HCT116 (cell line): ENCODE data around the gene SLC38A3. TPM values are rescaled to one million over a fixed set of nuclear protein-coding genes. Genes with fewer than 3 reads are reported as not detected.

Experiments
- ATAC-seq: fragments of 200-7000 bp; cut with Tn5 transposase; 2 replicates; pipeline ENCODE4 v1.9.1; 2020; ENCODE audit warnings: mild to moderate bottlenecking, moderate library complexity
- BruUV-seq: library from RNA; stranded (reverse); fragments of 400-500 nt; replicated peaks from 2 replicates; lab custom pipeline; 2021; lab: Mats Ljungman, UMichigan
- CTCF ChIA-PET: fragments of 300-600 bp; sonication (Branson Sonifier 250); formaldehyde crosslinking; loops from one replicate; lab custom pipeline; 2021; ENCODE audit warnings: antibody characterized with exemption; lab: Charles Lee
- POLR2A ChIA-PET: fragments of 300-600, 350-600 bp; sonication (Branson Sonifier 250); formaldehyde crosslinking; loops from one replicate; lab custom pipeline; 2021; ENCODE audit warnings: antibody characterized with exemption; lab: Charles Lee
- RAD21 ChIA-PET, 2 experiments: fragments of 300-600 bp; sonication (Branson Sonifier 250); formaldehyde crosslinking; loops; one replicate each; lab custom pipeline; 2023; ENCODE audit warnings: low total read pairs in 2 of 2; ENCODE audit not compliant: uncharacterized antibody in 2 of 2, unreplicated experiment in 2 of 2, low non-redundant PET in 1 of 2; lab: Charles Lee
- DNase-seq: peaks from one replicate; pipeline ENCODE4 v3.0.0-alpha.2; 2010; ENCODE audit warnings: low read depth, low spot score
- H2AFZ ChIP-seq: fragments of 200-600 bp; shearing (Covaris generic), sonication (generic); 2 replicates; pipeline ENCODE4 v1.6.1; 2017; ENCODE audit warnings: low read depth, mixed run types, mixed read lengths, antibody characterized with exemption, low read length; ENCODE audit not compliant: poor library complexity, severe bottlenecking
- H3K27ac ChIP-seq: 2 replicates; pipeline ENCODE4 v1.5.1; 2012; ENCODE audit warnings: low read depth, low read length
- H3K27me3 ChIP-seq: fragments of 200-600 bp; sonication (generic); 2 replicates; pipeline ENCODE4 v1.6.1; 2016; ENCODE audit warnings: mixed run types, low read length, mixed read lengths; ENCODE audit not compliant: insufficient read depth
- H3K36me3 ChIP-seq, 2 experiments: fragments of 200-500 bp in 1 of 2; fragments of 200-600 bp in 1 of 2; sonication (Bioruptor generic) in 1 of 2; sonication (generic) in 1 of 2; 2 replicates each; pipeline versions ENCODE4 v1.5.1 to v1.6.1; 2014 to 2016; ENCODE audit warnings: low read length in 2 of 2, inconsistent platforms in 1 of 2, mixed read lengths in 1 of 2, mixed run types in 1 of 2; ENCODE audit not compliant: insufficient read depth in 2 of 2, control insufficient read depth in 1 of 2
- H3K4me1 ChIP-seq, 2 experiments: fragments of 200-600 bp in 1 of 2; sonication (generic) in 1 of 2; 2 replicates each; pipeline versions ENCODE4 v1.5.1 to v1.6.1; 2012 to 2017; ENCODE audit warnings: low read length in 2 of 2, inconsistent platforms in 1 of 2, mild to moderate bottlenecking in 1 of 2, mixed read lengths in 1 of 2, mixed run types in 1 of 2, moderate library complexity in 1 of 2; ENCODE audit not compliant: insufficient read depth in 2 of 2, control insufficient read depth in 1 of 2
- H3K4me2 ChIP-seq: fragments of 200-600 bp; sonication (generic); 2 replicates; pipeline ENCODE4 v1.6.1; 2017; ENCODE audit warnings: mixed run types, low read length, mixed read lengths
- H3K4me3 ChIP-seq, 2 experiments: fragments of 200-600 bp in 1 of 2; sonication (generic) in 1 of 2; replicated peaks in 1 of 2; 2 replicates each; pipeline ENCODE4 v1.5.1; 2011 to 2016; ENCODE audit warnings: low read length in 2 of 2, control low read depth in 1 of 2, low read depth in 1 of 2, mild to moderate bottlenecking in 1 of 2, mixed read lengths in 1 of 2, mixed run types in 1 of 2
- H3K79me2 ChIP-seq: fragments of 200-600 bp; sonication (generic); 2 replicates; pipeline ENCODE4 v1.6.1; 2017; ENCODE audit warnings: mild to moderate bottlenecking, mixed run types, low read length, moderate library complexity, mixed read lengths; ENCODE audit not compliant: insufficient read depth
- H3K9ac ChIP-seq: fragments of 200-600 bp; sonication (generic); 2 replicates; pipeline ENCODE4 v1.6.1; 2016; ENCODE audit warnings: low read length, mixed read lengths
- H3K9me2 ChIP-seq: fragments of 200-600 bp; sonication (generic), shearing (Covaris generic); 2 replicates; pipeline ENCODE4 v1.6.1; 2017; ENCODE audit warnings: mixed run types, mild to moderate bottlenecking, moderate library complexity; ENCODE audit not compliant: insufficient read depth
- H3K9me3 ChIP-seq, 2 experiments: fragments of 200-500 bp in 1 of 2; fragments of 200-600 bp in 1 of 2; sonication (Bioruptor generic) in 1 of 2; sonication (generic) in 1 of 2; 2 replicates each; pipeline ENCODE4 v1.6.1; 2014 to 2017; ENCODE audit warnings: low read length in 2 of 2, mixed read lengths in 2 of 2, inconsistent platforms in 1 of 2, low read depth in 1 of 2, mild to moderate bottlenecking in 1 of 2, mixed run types in 1 of 2, moderate library complexity in 1 of 2; ENCODE audit not compliant: control insufficient read depth in 1 of 2, insufficient read depth in 1 of 2
- H4K20me1 ChIP-seq: fragments of 200-600 bp; sonication (generic), shearing (Covaris generic); 2 replicates; pipeline ENCODE4 v1.6.1; 2017; ENCODE audit warnings: mixed run types, mild to moderate bottlenecking, moderate library complexity; ENCODE audit not compliant: insufficient read depth
- ATF3 ChIP-seq: IDR thresholded peaks from 2 replicates; pipeline ENCODE4 v1.6.1; 2012
- CBX3 ChIP-seq: IDR thresholded peaks from 2 replicates; pipeline ENCODE4 v1.6.1; 2012; ENCODE audit warnings: low read depth
- ELF1 ChIP-seq: IDR thresholded peaks from 2 replicates; pipeline ENCODE4 v1.6.1; 2012; ENCODE audit warnings: low read depth, borderline replicate concordance
- EZH2 ChIP-seq: fragments of 200-600 bp; sonication (generic); IDR thresholded peaks from 2 replicates; pipeline ENCODE4 v1.6.1; 2017; ENCODE audit warnings: antibody characterized with exemption, mixed run types
- FOSL1 ChIP-seq: IDR thresholded peaks from 2 replicates; pipeline ENCODE4 v1.6.1; 2012; ENCODE audit warnings: low read depth
- JUND ChIP-seq: IDR thresholded peaks from 2 replicates; pipeline ENCODE4 v1.6.1; 2012
- POLR2A ChIP-seq: IDR thresholded peaks from 2 replicates; pipeline ENCODE4 v1.7.0; 2011; ENCODE audit warnings: borderline replicate concordance; ENCODE audit not compliant: insufficient read depth, insufficient read length; ENCODE audit errors: extremely low read depth
- RAD21 ChIP-seq: IDR thresholded peaks from 2 replicates; pipeline ENCODE4 v1.6.1; 2012; ENCODE audit warnings: low read depth, mild to moderate bottlenecking
- SRF ChIP-seq: IDR thresholded peaks from 2 replicates; pipeline ENCODE4 v1.6.1; 2012; ENCODE audit warnings: low read depth
- TCF7L2 ChIP-seq: IDR thresholded peaks from 2 replicates; pipeline ENCODE4 v1.7.0; 2011; ENCODE audit warnings: borderline replicate concordance, inconsistent platforms; ENCODE audit not compliant: insufficient read depth, insufficient read length; ENCODE audit errors: extremely low read depth
- ZBTB33 ChIP-seq: IDR thresholded peaks from 2 replicates; pipeline ENCODE4 v1.6.1; 2011; ENCODE audit warnings: mild to moderate bottlenecking, low read length, moderate library complexity; ENCODE audit not compliant: insufficient replicate concordance; ENCODE audit errors: extremely low read depth
- ZFX ChIP-seq: fragments of 450-650 bp; IDR thresholded peaks from 2 replicates; pipeline ENCODE4 v1.6.1; 2017
- ZNF274 ChIP-seq: fragments of 200-500 bp; sonication (Bioruptor generic); IDR thresholded peaks from 2 replicates; pipeline ENCODE4 v1.6.1; 2014; ENCODE audit warnings: mild to moderate bottlenecking, low read depth, low read length, inconsistent platforms
- intact Hi-C: fragments of 100-400 bp; cut with micrococcal nuclease; formaldehyde crosslinking; loops from 2 replicates; pipeline ENCODE4 v1.10.0; 2022
- total RNA-seq: library from RNA; stranded (reverse); gene quantifications from one replicate; pipeline ENCODE4 v1.2.1, GENCODE V29; 2021; ENCODE audit not compliant: unreplicated experiment

The SLC38A3 gene
- total RNA-seq, 1 experiment from 2014 or later = 3.1 TPM

GRCh38 chr3:50215529-50215928 is 10.5 kb downstream of the SLC38A3 start:
- Histone ChIP-seq H2AFZ (no peak overlapping the region), H3K9me2 (no peaks in the 10 kb centered on the region), H3K9ac (no peak overlapping the region), H3K4me3 (no peak overlapping the region), H3K27me3 (no peaks in the 10 kb centered on the region), H4K20me1 (no peaks in the 10 kb centered on the region), H3K4me1 (peaks cover 0 to 4% of the 10 kb centered on the region in 2 experiments; a peak in 1 of 4 replicates), H3K27ac (no peak overlapping the region), H3K4me2 (no peak overlapping the region), H3K79me2 (no peaks in the 10 kb centered on the region), H3K9me3 (no peaks in the 10 kb centered on the region), H3K36me3 (no peaks in the 10 kb centered on the region)
- BruUV-seq = no TSS peak
- ChIA-PET POLR2A (interaction anchor here (0.7 kb wide), 1 partner anchor 11 kb away, joined by 3 read pairs; no protein-coding TSS in a partner anchor), CTCF (interaction anchor here (1.4 to 1.5 kb wide), 2 partner anchors 11 to 21 kb away, joined by 4 to 8 read pairs; no protein-coding TSS in a partner anchor), RAD21 (no interaction called here)
- ATAC-seq (no peak), DNase-seq (no peak)
- intact Hi-C loops = no loop called here
- no peak for TF ChIP-seq FOSL1
- TF ChIP-seq ZNF274 = no peak
- TF ChIP-seq SRF = no peak
- TF ChIP-seq EZH2 = no peak
- no peak for TF ChIP-seq TCF7L2
- no peak for TF ChIP-seq ZBTB33
- no peak for TF ChIP-seq RAD21
- no peak for TF ChIP-seq POLR2A
- no peak for TF ChIP-seq CBX3
- TF ChIP-seq ZFX = no peak
- no peak for TF ChIP-seq ELF1
- no peak for TF ChIP-seq ATF3
- no peak for TF ChIP-seq JUND
